Measurements from ENCODE around the gene GRIA1.

DNA sequence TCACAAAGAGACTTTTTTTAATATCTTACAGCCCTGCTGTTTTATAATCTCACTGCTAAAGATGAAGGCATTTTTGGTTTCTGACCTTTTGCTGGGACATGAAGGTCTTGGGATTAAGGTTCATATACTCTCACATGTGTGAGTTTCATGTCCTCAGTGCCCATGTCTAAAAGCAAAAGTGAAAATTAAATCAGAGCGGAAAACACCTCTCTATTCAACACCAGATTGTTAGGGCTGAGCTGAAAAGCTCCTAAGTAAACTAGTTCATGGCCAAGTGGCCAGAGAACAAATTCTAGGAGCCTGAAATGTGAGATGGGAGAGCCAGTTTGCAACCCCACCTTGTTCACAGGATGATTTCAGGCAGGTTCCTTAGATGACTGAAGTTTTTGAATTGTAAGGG lies 110.9 kb downstream of the GRIA1 start:
- TF ChIP-seq CTCF (IDR thresholded peaks at IDR 0.05) (no peak), POLR2A (IDR thresholded peaks at IDR 0.05) (no peak)
